ENCODE data around the gene UST.

GRCh38 chr6:148890096-148890495, 143.3 kb downstream of the UST start:
- TF ChIP-seq, protein P1, sequence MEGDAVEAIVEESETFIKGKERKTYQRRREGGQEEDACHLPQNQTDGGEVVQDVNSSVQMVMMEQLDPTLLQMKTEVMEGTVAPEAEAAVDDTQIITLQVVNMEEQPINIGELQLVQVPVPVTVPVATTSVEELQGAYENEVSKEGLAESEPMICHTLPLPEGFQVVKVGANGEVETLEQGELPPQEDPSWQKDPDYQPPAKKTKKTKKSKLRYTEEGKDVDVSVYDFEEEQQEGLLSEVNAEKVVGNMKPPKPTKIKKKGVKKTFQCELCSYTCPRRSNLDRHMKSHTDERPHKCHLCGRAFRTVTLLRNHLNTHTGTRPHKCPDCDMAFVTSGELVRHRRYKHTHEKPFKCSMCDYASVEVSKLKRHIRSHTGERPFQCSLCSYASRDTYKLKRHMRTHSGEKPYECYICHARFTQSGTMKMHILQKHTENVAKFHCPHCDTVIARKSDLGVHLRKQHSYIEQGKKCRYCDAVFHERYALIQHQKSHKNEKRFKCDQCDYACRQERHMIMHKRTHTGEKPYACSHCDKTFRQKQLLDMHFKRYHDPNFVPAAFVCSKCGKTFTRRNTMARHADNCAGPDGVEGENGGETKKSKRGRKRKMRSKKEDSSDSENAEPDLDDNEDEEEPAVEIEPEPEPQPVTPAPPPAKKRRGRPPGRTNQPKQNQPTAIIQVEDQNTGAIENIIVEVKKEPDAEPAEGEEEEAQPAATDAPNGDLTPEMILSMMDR (IDR thresholded peaks at IDR 0.05; ENCODE audit: poor library complexity), result no peak
- no peak for TF ChIP-seq EZH2phosphoT487 (IDR thresholded peaks at IDR 0.05; ENCODE audit: low read depth, severe bottlenecking, unreplicated experiment)
